HEK293T (cell line): ENCODE measurements around the gene GRIA2.

Experiments used
- BHLHE40 ChIP-seq: fragments of 450-650 bp; IDR thresholded peaks from 2 replicates; pipeline ENCODE4 v1.6.1; 2016; ENCODE audit warnings: mild to moderate bottlenecking, moderate library complexity, borderline replicate concordance
- FOXA1 ChIP-seq: fragments of 450-650 bp; IDR thresholded peaks from 2 replicates; pipeline ENCODE4 v1.6.1; 2016; ENCODE audit warnings: mild to moderate bottlenecking
- FOXK2 ChIP-seq: fragments of 450-650 bp; IDR thresholded peaks from 2 replicates; pipeline ENCODE4 v1.6.1; 2016; ENCODE audit warnings: mild to moderate bottlenecking
- L3MBTL2 ChIP-seq: fragments of 450-650 bp; conservative IDR thresholded peaks from 2 replicates; pipeline ENCODE4 v1.6.1; 2016; ENCODE audit warnings: mild to moderate bottlenecking

DNA sequence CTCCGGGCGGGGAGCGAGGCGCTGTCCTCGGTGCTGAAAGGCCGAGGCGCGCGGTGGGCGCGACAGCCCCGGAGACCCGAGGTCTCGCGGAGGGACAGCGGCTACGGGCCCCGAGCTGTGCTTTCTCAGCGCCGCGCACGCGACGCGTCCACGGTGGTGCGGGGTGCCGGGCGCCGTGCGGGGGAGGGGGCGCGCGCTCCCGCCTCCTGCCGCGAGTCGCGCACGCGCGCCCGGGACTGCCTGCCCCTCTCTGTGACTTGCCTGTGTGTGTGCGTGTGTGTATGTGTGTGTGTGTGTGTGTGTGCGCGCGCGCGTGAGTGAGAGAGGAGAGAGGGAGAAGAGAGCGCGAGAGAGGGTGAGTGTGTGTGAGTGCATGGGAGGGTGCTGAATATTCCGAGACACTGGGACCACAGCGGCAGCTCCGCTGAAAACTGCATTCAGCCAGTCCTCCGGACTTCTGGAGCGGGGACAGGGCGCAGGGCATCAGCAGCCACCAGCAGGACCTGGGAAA, at the start of gene GRIA2:
- TF ChIP-seq FOXK2 (no peak), L3MBTL2 (no peak), FOXA1 (no peak), BHLHE40 (no peak)
